ENCODE results near the gene HACE1. TPM values are rescaled to one million over a fixed set of nuclear protein-coding genes. Genes with fewer than 3 reads are reported as not detected.
A peak's percentile ranks its signal among the peaks of the same experiment; 100 is the strongest.

The HACE1 gene
- total RNA-seq, 1 donor: 18.3 TPM

- no peak overlapping the region for H3K4me3 ChIP-seq (ENCODE audit: low read depth, low read length)
- TF ChIP-seq CTCF (IDR thresholded peaks at IDR 0.05; ENCODE audit: insufficient read depth, low read length): no peak
- no peak for DNase-seq (ENCODE audit: low read depth)
These were observed 145.7 kb downstream of the HACE1 start for GRCh38 chr6:104713982-104714381.

DNA sequence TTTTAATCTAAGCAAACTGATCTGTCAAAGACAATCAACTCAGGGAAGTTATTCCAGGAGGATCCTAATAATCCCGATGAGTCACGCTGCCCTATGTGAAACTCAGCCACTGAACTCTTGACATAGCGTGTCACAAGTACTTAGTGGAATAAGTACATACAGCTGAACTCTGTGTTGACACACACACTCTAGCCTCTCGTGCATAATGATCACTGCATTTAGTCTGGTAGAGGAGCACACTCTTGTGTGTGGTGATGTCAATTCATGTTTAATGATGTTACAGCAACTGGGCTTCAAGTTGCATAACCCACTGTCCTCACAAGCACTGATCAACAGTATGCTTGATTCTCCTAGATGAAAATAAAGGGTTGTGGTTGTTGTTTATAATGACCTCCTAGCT, 148.3 kb downstream of the HACE1 start:
- peak; percentile 19 for DNase-seq (ENCODE audit: low read depth)
- no peak for TF ChIP-seq CTCF (IDR thresholded peaks at IDR 0.05; ENCODE audit: insufficient read depth, low read length)
- no peak overlapping the region for H3K4me3 ChIP-seq (ENCODE audit: low read depth, low read length)

- TF ChIP-seq CTCF (IDR thresholded peaks at IDR 0.05; ENCODE audit: insufficient read depth, low read length): no peak
- no peak for DNase-seq (ENCODE audit: low read depth)
These were observed 149.0 kb downstream of the HACE1 start for GRCh38 chr6:104710543-104711335.

GRCh38 chr6:104705916-104706442, 153.7 kb downstream of the HACE1 start:
- no peak overlapping the region for H3K4me3 ChIP-seq (ENCODE audit: low read depth, low read length)
- TF ChIP-seq CTCF (IDR thresholded peaks at IDR 0.05; ENCODE audit: insufficient read depth, low read length): no peak
- no peak for DNase-seq (ENCODE audit: low read depth)

More at GRCh38 chr6:104710543-104711335, 149.0 kb downstream of the HACE1 start:
- H3K4me3 ChIP-seq (ENCODE audit: low read depth, low read length): no peak overlapping the region

- peak; percentile 73 for DNase-seq (ENCODE audit: low read depth)
- no peak overlapping the region for H3K4me3 ChIP-seq (ENCODE audit: low read depth, low read length)
These were observed 154.5 kb downstream of the HACE1 start for GRCh38 chr6:104705095-104705707.

GRCh38 chr6:104704191-104704590, 155.5 kb downstream of the HACE1 start:
- no peak overlapping the region for H3K4me3 ChIP-seq (ENCODE audit: low read depth, low read length)
- peak; percentile 40 for DNase-seq (ENCODE audit: low read depth)

More at GRCh38 chr6:104705095-104705707, 154.5 kb downstream of the HACE1 start:
- no peak for TF ChIP-seq CTCF (IDR thresholded peaks at IDR 0.05; ENCODE audit: insufficient read depth, low read length)

More at GRCh38 chr6:104704191-104704590, 155.5 kb downstream of the HACE1 start:
- TF ChIP-seq CTCF (IDR thresholded peaks at IDR 0.05; ENCODE audit: insufficient read depth, low read length): no peak
